ENCODE data around the gene SHKBP1.
"Not testable (repeated sequence)": the region's sequence is repeated elsewhere in the genome, so short reads cannot be mapped to it uniquely, and the experiment has no call there.

Gene SHKBP1

GRCh38 chr19:40586611-40587010 lies 9.9 kb downstream of the SHKBP1 start:
- DNase-seq: no peak

- DNase-seq: no peak
These were observed 11.6 kb downstream of the SHKBP1 start for GRCh38 chr19:40588110-40588854.

- DNase-seq: no peak
These were observed 12.4 kb downstream of the SHKBP1 start for GRCh38 chr19:40588926-40589569.

DNA sequence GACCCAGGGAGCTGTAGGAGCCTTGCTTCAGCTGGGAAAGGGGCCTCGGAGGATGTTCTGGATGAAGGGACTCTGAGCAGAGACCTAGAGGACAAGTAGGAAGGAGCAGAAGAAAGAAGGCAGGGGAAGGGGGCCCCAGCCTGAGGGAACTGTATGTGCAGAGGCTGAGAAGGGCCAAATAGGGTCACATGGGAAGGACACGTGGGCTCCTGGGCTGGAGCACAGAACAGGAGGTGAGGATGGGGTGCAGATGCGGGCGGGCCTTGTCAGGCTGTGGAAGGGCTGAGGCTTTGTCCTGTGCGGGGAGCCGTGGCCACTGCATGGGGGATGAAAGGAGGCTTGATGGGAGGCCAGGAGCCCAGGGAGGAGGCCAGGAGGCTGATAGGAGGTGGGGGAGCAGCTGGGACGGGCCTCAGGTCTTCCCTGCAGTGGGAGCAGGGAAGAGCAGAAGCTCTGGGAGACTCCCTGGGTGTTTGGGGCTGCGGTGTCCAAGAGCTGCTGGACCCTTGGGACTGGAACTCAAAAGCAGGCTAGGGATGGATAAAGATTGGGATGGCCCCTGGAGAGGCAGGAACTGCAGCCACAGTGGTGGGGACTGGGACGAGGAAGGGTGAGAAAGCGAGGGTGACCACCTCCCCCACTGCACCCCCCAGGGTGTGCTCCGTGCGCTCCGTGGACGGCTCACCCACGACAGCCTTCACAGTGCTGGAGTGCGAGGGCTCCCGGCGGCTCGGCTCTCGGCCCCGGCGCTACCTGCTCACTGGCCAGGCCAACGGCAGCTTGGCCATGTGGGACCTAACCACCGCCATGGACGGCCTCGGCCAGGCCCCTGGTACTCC lies 13.1 kb downstream of the SHKBP1 start:
- no peak for DNase-seq

GRCh38 chr19:40590464-40591265 lies 14.0 kb downstream of the SHKBP1 start:
- DNase-seq: no peak

- DNase-seq: not testable (repeated sequence)
These were observed 15.1 kb downstream of the SHKBP1 start for GRCh38 chr19:40591724-40592123.

- peak; percentile 57 for DNase-seq
These were observed 15.5 kb downstream of the SHKBP1 start for GRCh38 chr19:40592170-40592569.

- no peak for DNase-seq
These were observed 17.6 kb downstream of the SHKBP1 start for GRCh38 chr19:40594255-40594654.

GRCh38 chr19:40594657-40595091 lies 18.0 kb downstream of the SHKBP1 start:
- DNase-seq: no peak

DNA sequence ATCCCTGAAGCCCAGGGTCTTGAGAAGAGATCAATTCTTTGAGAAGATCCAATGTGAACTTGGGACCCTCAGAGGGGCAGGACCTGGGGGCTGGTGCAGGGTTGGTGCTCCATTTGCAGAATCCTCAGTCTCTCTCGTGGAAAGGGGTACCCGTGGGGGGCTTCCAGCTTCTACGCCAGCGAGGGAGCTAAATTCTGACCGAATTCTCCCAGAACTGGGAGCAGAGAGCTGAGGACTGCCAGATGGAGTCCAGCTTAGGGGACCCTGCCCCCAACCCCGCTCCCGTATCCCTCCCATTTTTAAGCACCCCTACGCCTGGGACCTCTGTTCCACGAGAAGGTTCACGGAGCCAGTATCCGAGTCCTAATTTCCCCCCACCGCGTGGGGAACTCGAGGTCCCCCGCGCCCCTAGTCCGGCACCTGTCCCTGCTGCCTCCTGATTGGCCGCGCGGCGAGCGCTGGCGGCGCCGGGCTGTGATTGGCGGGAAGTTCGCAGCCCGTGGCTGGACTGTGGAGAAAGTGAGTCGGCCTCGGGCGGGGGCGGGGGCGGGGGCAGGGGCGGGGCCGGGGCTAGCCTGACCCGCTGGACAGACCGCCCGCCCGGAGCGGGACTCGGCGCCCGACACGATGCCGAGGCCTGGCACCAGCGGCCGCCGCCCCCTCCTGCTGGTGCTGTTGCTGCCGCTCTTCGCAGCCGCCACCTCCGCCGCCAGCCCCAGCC lies 20.1 kb downstream of the SHKBP1 start:
- no peak for DNase-seq

- DNase-seq: no peak
These were observed 20.7 kb downstream of the SHKBP1 start for GRCh38 chr19:40597329-40597838.

GRCh38 chr19:40598121-40598917 lies 21.6 kb downstream of the SHKBP1 start:
- peak; percentile 48 for DNase-seq

GRCh38 chr19:40598918-40599307 lies 22.2 kb downstream of the SHKBP1 start:
- DNase-seq: no peak

- DNase-seq: no peak
These were observed 22.7 kb downstream of the SHKBP1 start for GRCh38 chr19:40599331-40599901.

DNA sequence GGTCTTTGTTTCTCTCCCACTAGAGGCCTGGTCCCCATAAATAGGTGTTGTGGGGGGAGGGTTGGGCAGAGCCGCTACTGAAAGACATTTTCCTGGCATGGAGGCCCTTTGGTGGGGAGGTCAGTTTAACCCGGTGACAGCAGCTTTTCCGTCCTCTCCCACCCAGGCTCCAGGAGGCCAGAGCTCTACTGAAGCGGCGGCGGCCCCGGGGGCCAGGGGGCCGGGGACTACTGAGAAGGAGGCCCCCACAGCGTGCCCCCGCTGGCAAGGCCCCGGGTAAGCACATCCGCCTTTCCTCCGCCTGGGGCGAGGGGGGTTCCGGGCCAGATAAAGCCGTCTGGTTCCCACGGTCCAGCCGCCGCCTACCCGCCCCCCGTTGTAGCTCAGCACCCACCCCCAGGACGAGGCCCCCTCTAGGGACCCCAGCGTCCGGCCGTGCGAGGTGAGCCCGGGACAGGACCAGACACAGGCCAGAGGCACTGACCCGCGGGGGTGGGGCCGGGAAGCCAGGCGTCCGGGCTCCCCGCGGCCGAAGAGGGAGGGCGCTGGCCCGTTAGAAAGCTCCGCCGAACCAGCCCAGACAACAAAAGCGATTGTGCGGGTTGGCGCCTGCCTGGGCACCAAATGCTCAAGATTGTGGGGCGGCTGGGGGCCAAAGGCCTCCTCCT lies 23.4 kb downstream of the SHKBP1 start:
- no peak for DNase-seq

GRCh38 chr19:40600570-40601133 lies 24.0 kb downstream of the SHKBP1 start:
- DNase-seq: no peak

- DNase-seq: no peak
These were observed 24.7 kb downstream of the SHKBP1 start, which contains the start of gene LTBP4 for GRCh38 chr19:40601134-40601974. Gene LTBP4 (plus strand): TSS chr19:40601369. CDS start chr19:40601388, 19 bp downstream.

DNA sequence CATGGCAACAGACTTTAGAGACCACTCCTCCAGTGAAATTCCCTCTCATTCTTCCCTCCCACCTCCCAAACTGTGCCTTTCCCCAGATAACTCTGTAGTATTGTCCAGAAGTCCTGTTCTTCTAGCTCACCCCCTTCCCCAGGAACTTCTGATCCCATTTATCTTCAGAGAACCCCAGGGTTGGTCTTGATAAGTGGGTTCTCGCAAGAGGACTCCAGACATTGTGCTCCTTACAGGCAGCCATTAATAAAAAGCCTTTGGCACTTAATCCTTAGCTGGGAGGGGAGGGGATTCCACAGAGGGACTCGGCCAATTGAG lies 26.4 kb downstream of the SHKBP1 start:
- DNase-seq: no peak
